SU-DHL-6 (cell line): Measurements from ENCODE around the gene PPFIBP2.

Experiments used
- H2AFZ ChIP-seq: fragments of 200-600 bp; sonication (generic); 2 replicates; pipeline ENCODE4 v1.6.1; 2014; ENCODE audit warnings: low read depth, mild to moderate bottlenecking, moderate library complexity, mixed read lengths, antibody characterized with exemption, low read length; ENCODE audit not compliant: severe bottlenecking
- H3F3A ChIP-seq: fragments of 200-600 bp; shearing (Covaris generic); 2 replicates; pipeline ENCODE4 v1.6.0; 2016; ENCODE audit warnings: antibody characterized with exemption, mild to moderate bottlenecking; ENCODE audit not compliant: insufficient read depth
- H3K27ac ChIP-seq: fragments of 200-600 bp; sonication (generic); 2 replicates; pipeline ENCODE4 v1.5.1; 2016; ENCODE audit warnings: low read depth, mild to moderate bottlenecking, low read length, moderate library complexity, mixed read lengths
- H3K27me3 ChIP-seq: fragments of 200-600 bp; sonication (generic), shearing (Covaris generic); 2 replicates; pipeline ENCODE4 v1.6.0; 2014; ENCODE audit warnings: mild to moderate bottlenecking, low read length
- H3K36me3 ChIP-seq: fragments of 200-600 bp; sonication (generic); 2 replicates; pipeline ENCODE4 v1.6.1; 2014; ENCODE audit warnings: mild to moderate bottlenecking, low read length, mixed read lengths
- H3K4me2 ChIP-seq: fragments of 300-600, 200-600 bp; shearing (Covaris generic), sonication (generic); 2 replicates; pipeline ENCODE4 v1.6.0; 2014; ENCODE audit warnings: low read length, low read depth, mild to moderate bottlenecking; ENCODE audit not compliant: poor library complexity, severe bottlenecking
- H3K4me3 ChIP-seq: fragments of 200-600 bp; sonication (generic); 2 replicates; pipeline ENCODE4 v1.5.1; 2014; ENCODE audit warnings: antibody characterized with exemption, low read length, mild to moderate bottlenecking, mixed read lengths; ENCODE audit not compliant: insufficient read depth, poor library complexity, severe bottlenecking
- H3K79me2 ChIP-seq: fragments of 200-600 bp; sonication (generic); 2 replicates; pipeline ENCODE4 v1.6.1; 2014; ENCODE audit warnings: mild to moderate bottlenecking, low read length, moderate library complexity; ENCODE audit not compliant: insufficient read depth
- H3K9ac ChIP-seq: fragments of 200-600 bp; sonication (generic); 2 replicates; pipeline ENCODE4 v1.7.0; 2014; ENCODE audit warnings: mild to moderate bottlenecking, low read length
- H3K9me2 ChIP-seq: fragments of 200-600 bp; sonication (generic); replicated peaks from 2 replicates; pipeline ENCODE4 v1.6.1; 2014; ENCODE audit warnings: low read length; ENCODE audit not compliant: insufficient read depth
- H3K9me3 ChIP-seq: fragments of 200-600 bp; sonication (generic); 2 replicates; pipeline ENCODE4 v1.6.1; 2014; ENCODE audit warnings: low read length, mixed read lengths; ENCODE audit not compliant: insufficient read depth
- H4K20me1 ChIP-seq: fragments of 200-600 bp; sonication (generic); 2 replicates; pipeline ENCODE4 v1.6.1; 2014; ENCODE audit warnings: low read depth, mild to moderate bottlenecking, antibody characterized with exemption, low read length, moderate library complexity, mixed read lengths
- EZH2phosphoT487 ChIP-seq: fragments of 200-600 bp; sonication (generic), shearing (Covaris generic); conservative IDR thresholded peaks from 2 replicates; pipeline ENCODE4 v1.6.1; 2018; ENCODE audit warnings: mild to moderate bottlenecking, antibody characterized with exemption, low read length, moderate library complexity, mixed read lengths
- TF ChIP-seq, protein P1 (sequence below): fragments of 200-600 bp; sonication (generic); IDR thresholded peaks from one replicate; pipeline ENCODE4 v1.5.1; 2017; ENCODE audit warnings: antibody characterized with exemption, mild to moderate bottlenecking, low read length, moderate library complexity; ENCODE audit not compliant: insufficient read depth, poor library complexity, severe bottlenecking

The PPFIBP2 gene

DNA sequence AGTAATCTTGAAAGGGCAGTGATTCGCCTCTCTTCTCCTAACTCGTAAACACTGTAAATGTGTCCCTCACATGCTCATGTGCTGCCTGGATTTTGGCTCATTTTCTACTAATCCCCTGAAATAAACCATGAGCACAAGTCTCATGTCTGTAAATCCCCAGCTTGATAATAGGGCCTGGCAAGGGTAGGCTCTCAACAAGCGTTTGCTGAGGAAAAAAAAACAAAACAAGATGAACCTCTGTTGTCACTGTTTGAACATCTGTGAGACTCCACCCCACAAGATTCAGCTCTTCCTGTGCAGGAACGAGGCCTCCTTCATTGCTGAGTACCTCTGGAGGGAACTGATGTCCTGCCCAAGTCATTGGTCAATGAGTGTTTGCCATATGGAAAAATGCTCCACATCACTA lies 164.0 kb downstream of the PPFIBP2 start:
- H3K9me3 ChIP-seq = no peaks in the 10 kb centered on the region
- H3K27me3 ChIP-seq = no peaks in the 10 kb centered on the region
- H2AFZ ChIP-seq = no peak overlapping the region
- H3K9ac ChIP-seq = no peak overlapping the region
- no peak for TF ChIP-seq EZH2phosphoT487
- TF ChIP-seq, protein P1, sequence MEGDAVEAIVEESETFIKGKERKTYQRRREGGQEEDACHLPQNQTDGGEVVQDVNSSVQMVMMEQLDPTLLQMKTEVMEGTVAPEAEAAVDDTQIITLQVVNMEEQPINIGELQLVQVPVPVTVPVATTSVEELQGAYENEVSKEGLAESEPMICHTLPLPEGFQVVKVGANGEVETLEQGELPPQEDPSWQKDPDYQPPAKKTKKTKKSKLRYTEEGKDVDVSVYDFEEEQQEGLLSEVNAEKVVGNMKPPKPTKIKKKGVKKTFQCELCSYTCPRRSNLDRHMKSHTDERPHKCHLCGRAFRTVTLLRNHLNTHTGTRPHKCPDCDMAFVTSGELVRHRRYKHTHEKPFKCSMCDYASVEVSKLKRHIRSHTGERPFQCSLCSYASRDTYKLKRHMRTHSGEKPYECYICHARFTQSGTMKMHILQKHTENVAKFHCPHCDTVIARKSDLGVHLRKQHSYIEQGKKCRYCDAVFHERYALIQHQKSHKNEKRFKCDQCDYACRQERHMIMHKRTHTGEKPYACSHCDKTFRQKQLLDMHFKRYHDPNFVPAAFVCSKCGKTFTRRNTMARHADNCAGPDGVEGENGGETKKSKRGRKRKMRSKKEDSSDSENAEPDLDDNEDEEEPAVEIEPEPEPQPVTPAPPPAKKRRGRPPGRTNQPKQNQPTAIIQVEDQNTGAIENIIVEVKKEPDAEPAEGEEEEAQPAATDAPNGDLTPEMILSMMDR = no peak
- no peaks in the 10 kb centered on the region for H3K9me2 ChIP-seq
- no peak overlapping the region for H3K27ac ChIP-seq
- no peaks in the 10 kb centered on the region for H3K36me3 ChIP-seq
- H4K20me1 ChIP-seq = no peaks in the 10 kb centered on the region
- H3K4me3 ChIP-seq = no peak overlapping the region
- H3K4me2 ChIP-seq = no peak overlapping the region
- H3K79me2 ChIP-seq = no peaks in the 10 kb centered on the region
- no peaks in the 10 kb centered on the region for H3F3A ChIP-seq

DNA sequence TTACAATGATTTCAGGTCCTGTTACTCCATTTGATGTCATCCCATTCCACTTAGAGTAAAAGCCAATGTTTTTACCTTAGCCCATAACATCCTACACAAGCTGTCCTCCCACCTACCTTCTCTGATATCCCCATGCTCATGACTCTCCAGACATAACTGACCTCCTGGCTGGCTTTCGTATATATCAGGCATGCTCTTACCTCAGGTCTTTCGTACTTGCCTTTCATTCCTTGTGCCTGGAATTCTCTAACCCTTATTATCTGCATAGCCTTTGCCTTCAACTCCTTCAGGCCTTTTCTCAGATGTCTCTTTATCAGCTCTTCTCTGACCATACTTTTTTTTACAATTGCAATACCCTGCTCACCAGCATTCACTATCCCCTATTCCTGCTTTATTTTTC lies 169.8 kb downstream of the PPFIBP2 start:
- no peaks in the 10 kb centered on the region for H3K36me3 ChIP-seq
- TF ChIP-seq EZH2phosphoT487 = no peak
- TF ChIP-seq, protein P1 = no peak
- H3K27ac ChIP-seq = no peak overlapping the region
- no peaks in the 10 kb centered on the region for H3K27me3 ChIP-seq
- no peaks in the 10 kb centered on the region for H4K20me1 ChIP-seq
- H3K9me3 ChIP-seq = no peaks in the 10 kb centered on the region
- no peaks in the 10 kb centered on the region for H3K9me2 ChIP-seq
- H3K4me3 ChIP-seq = no peak overlapping the region
- no peak overlapping the region for H3K9ac ChIP-seq
- no peaks in the 10 kb centered on the region for H3F3A ChIP-seq
- H3K79me2 ChIP-seq = no peaks in the 10 kb centered on the region
- H3K4me2 ChIP-seq = no peak overlapping the region
- no peak overlapping the region for H2AFZ ChIP-seq

DNA sequence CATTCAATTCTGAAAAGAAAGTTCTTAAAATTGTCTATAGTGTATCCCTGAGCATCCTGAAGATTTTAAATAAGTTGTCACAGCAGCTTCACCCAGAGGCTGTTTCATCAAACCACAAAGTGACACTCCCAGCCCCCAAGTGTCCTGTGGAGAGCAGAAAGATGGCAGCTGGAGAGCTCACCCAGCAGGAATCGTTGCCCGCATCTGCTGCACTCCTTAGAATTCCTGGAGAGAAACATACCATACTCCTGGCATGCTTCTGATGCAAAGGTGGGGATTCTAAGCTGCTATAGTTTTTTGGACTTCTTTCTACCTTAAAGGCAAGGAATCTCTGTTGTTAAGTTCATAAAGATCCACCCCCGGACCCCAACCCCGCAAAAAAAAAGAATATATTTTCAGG lies 173.0 kb downstream of the PPFIBP2 start:
- no peak overlapping the region for H2AFZ ChIP-seq
- no peaks in the 10 kb centered on the region for H3K79me2 ChIP-seq
- no peak overlapping the region for H3K4me3 ChIP-seq
- no peak overlapping the region for H3K9ac ChIP-seq
- no peaks in the 10 kb centered on the region for H3K9me3 ChIP-seq
- H3K27ac ChIP-seq = no peak overlapping the region
- no peak overlapping the region for H3K4me2 ChIP-seq
- no peak for TF ChIP-seq EZH2phosphoT487
- no peaks in the 10 kb centered on the region for H3F3A ChIP-seq
- no peaks in the 10 kb centered on the region for H3K9me2 ChIP-seq
- no peaks in the 10 kb centered on the region for H3K36me3 ChIP-seq
- H3K27me3 ChIP-seq = no peaks in the 10 kb centered on the region
- H4K20me1 ChIP-seq = no peaks in the 10 kb centered on the region

DNA sequence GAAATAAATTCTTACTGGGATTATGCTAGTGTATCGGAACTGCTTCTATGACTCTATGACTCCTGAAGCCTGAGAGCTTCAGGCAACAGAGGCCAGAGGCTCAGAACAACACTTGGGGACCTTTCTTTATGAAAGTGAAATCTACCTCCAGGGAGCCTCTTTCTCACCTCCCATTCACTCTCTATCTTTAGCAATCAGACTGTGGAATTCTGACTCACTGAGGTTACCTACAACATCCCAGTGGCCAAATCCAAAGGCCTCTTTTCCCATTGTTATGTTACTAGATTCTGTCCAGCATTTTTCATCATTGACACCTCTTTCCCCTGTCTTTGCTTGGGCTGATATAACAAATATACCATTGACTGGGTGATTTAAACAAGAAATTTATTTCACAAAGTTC lies 173.6 kb downstream of the PPFIBP2 start:
- no peaks in the 10 kb centered on the region for H3K9me3 ChIP-seq
- no peaks in the 10 kb centered on the region for H3K27me3 ChIP-seq
- H3K9me2 ChIP-seq = no peaks in the 10 kb centered on the region
- no peak overlapping the region for H3K27ac ChIP-seq
- no peak overlapping the region for H3K9ac ChIP-seq
- no peaks in the 10 kb centered on the region for H3F3A ChIP-seq
- H3K4me3 ChIP-seq = no peak overlapping the region
- H3K36me3 ChIP-seq = no peaks in the 10 kb centered on the region
- H3K4me2 ChIP-seq = no peak overlapping the region
- TF ChIP-seq, protein P1 = no peak
- no peaks in the 10 kb centered on the region for H4K20me1 ChIP-seq
- H3K79me2 ChIP-seq = no peaks in the 10 kb centered on the region
- no peak overlapping the region for H2AFZ ChIP-seq
